Fibroblast of mammary gland (primary cell): ENCODE data around the gene PTN.
A peak's percentile ranks its signal among the peaks of the same experiment; 100 is the strongest.

ENCODE experiments used
- DNase-seq: peaks from one replicate; pipeline ENCODE4 v3.0.0-alpha.2; 2010; ENCODE audit warnings: low read depth
- H3K4me3 ChIP-seq: 2 replicates; pipeline ENCODE4 v1.5.1; 2011; ENCODE audit warnings: low read depth, mild to moderate bottlenecking, low read length, moderate library complexity; ENCODE audit not compliant: control insufficient read depth
- TF ChIP-seq, protein P1 (sequence below): conservative IDR thresholded peaks from 2 replicates; pipeline ENCODE4 v1.5.1; 2011; ENCODE audit warnings: low read depth, low read length, inconsistent platforms; ENCODE audit not compliant: control insufficient read depth, insufficient read depth

PTN gene

DNA sequence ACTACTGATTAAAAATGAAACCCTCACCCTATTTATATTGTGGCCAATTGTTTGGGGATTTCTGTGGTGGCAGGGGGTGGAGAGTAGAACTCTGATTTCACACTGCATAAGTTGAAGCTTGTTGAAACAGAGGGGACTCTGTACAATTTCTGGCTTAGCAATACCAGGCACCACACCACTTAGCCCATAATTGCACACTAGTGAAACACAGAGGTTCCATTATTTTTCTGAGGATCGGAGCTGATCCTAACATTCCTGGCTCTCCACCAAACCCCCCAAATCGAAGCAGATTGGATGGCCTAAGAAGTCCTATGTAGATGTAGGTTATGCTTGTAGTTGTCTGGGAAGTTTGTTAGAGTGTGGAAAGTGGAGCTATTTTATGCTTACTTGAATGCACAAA, 47.0 kb downstream of the PTN start:
- TF ChIP-seq, protein P1, sequence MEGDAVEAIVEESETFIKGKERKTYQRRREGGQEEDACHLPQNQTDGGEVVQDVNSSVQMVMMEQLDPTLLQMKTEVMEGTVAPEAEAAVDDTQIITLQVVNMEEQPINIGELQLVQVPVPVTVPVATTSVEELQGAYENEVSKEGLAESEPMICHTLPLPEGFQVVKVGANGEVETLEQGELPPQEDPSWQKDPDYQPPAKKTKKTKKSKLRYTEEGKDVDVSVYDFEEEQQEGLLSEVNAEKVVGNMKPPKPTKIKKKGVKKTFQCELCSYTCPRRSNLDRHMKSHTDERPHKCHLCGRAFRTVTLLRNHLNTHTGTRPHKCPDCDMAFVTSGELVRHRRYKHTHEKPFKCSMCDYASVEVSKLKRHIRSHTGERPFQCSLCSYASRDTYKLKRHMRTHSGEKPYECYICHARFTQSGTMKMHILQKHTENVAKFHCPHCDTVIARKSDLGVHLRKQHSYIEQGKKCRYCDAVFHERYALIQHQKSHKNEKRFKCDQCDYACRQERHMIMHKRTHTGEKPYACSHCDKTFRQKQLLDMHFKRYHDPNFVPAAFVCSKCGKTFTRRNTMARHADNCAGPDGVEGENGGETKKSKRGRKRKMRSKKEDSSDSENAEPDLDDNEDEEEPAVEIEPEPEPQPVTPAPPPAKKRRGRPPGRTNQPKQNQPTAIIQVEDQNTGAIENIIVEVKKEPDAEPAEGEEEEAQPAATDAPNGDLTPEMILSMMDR, result no peak
- no peak overlapping the region for H3K4me3 ChIP-seq
- DNase-seq, result no peak

DNA sequence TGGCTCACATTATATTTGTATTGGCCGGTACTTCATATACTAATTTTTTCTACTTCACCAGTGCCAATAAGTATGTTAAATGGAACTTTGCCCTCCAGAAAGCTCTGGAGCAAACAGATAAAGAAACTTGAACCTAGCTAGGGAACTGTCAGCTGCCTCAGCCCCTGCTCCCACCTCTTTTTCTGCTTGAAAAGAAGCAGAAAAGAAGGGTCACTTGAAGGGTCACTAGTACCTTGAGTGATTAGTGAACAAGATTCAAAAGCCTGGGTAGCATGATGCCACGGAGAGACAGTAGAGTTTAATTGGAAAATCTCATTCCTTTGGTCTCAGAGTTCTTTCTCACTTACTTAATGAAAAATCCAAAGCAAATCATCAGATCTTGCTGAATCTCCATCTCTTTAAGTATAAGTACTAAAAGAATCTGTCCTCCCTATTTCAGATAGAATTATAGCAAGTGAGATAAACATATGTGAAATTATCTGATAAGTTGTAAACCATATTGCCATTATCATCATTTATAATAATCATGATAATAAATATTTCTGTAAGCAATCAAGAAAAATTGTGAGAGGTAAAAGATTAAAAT, 47.7 kb downstream of the PTN start:
- no peak overlapping the region for H3K4me3 ChIP-seq
- DNase-seq, result no peak
- TF ChIP-seq, protein P1, result no peak

DNA sequence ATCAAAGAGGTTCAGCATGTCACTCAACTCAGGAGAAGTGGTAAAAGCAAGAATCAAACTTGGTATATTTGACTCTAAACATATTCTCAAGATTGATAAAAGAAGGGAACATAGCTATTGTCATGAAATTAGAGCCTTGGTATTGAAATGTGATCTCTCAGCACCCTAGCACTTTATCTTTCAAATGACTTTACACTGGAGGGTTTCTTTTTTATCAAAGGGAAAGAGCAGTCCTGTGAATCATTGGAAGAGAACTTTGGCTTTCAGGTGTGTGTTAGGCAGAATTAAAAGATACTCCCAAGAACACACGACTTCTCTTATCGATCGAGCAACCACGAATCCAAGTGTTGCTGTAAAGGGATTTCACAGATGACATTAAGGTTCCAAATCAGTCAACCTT, 54.4 kb downstream of the PTN start:
- no peak for DNase-seq
- TF ChIP-seq, protein P1, result no peak
- H3K4me3 ChIP-seq, result no peak overlapping the region

DNA sequence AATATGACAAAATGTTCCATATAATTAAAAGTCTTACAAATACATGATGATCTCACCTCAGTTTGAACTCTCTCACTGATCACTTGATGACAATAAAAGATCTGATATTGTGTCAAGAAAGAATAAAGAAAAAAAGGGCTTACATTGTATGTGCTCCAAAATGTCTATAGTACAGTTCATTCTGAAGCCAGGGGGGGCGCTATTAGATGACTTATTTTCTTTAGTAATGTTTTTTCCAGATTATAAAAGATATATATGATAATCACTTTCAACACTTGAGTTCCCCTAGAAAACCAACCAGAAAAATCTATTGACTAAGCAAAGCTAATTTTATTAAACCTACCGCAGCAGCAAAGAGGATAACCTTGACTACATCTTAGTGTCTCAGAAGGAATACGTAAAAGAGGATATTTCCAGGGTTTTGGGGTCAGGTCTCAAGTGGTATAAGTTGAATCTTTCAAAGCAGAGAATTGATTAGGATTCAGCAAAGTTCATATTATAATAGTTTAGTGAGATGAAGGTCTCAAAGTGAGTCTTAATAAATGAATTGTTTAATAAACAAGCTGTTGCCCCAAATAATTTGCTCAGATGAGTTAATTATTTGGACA, 55.8 kb downstream of the PTN start:
- DNase-seq, result peak; percentile 16
- TF ChIP-seq, protein P1, result peak; percentile 41
- H3K4me3 ChIP-seq, result no peak overlapping the region

DNA sequence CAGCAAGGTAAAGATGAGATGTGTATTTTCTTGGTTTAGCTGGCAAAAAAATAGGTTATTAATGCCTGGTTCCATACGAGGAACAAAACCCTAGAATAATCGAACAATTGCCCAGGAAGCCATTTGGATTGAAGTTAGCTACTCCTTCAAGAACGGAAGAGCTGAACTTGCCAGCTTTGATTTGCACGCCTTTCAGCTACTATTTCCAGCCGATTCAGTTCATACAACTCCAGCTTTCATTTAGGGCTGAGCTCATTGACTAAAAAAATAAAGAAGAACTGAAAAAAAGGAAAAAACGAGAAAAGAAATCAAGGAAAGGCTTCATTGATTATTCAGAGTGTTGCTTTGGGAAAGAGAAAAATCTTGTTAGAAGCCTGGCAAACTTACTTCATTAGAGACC, 60.4 kb downstream of the PTN start:
- H3K4me3 ChIP-seq, result no peak overlapping the region
- TF ChIP-seq, protein P1, result no peak
- DNase-seq, result no peak

DNA sequence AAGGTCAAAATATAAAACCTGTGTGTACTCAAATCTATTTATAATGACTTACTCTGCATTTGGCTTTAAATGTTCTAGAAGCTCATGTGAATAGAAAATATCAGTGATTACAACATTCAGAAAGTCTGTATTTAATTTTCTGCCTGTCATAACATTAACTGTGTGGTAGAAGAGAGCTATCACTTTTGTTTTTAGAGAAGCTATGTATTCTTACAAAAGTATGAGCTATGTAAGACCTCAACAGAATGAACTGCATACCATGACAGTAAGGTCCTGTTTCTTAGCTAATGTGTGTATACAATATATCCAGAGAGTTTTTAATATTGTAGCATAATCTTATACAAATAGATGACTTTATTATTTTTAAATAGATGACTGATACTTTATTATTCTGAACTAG, 61.5 kb downstream of the PTN start:
- TF ChIP-seq, protein P1, result no peak
- H3K4me3 ChIP-seq, result no peak overlapping the region
- DNase-seq, result no peak

DNA sequence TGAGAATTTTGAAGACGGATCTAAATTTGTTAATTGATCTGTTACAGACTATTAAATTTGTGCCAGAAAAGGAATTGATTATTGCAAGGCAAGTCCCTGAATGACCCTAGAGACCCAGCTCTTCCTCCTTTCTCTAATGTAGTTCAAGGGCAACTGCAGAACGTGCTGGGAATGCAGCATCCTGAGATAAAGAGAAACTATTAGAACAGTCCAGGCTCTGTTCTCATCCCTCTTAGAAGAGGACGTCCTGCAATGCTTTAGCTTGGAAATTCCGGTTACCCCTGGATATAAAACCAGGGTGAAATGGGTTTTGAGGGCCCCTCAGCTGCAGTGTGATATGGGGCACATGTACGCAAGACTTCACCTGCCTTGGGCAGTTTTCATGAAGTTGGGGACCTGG, 67.3 kb downstream of the PTN start:
- no peak overlapping the region for H3K4me3 ChIP-seq
- DNase-seq, result no peak
- TF ChIP-seq, protein P1, result no peak
